SK-N-SH treated with all-trans-retinoic acid at 6 μM for 48 hours (cell line): ENCODE results near the gene TMEM120B.

Source experiments
- ATAC-seq: fragments of 200-7000 bp; cut with Tn5 transposase; 3 replicates; pipeline ENCODE4 v1.9.1; 2020; ENCODE audit warnings: mild to moderate bottlenecking, moderate library complexity
- ARNTL ChIP-seq: fragments of 450-650 bp; formaldehyde crosslinking; IDR thresholded peaks from 2 replicates; pipeline ENCODE4 v1.5.0; 2020; ENCODE audit warnings: low read depth, mild to moderate bottlenecking, moderate library complexity, borderline replicate concordance
- BACH2 ChIP-seq: fragments of 250-450 bp; sonication (Bioruptor Pico); IDR thresholded peaks from 2 replicates; pipeline ENCODE4 v1.9.0; 2021; ENCODE audit warnings: mild to moderate bottlenecking, borderline replicate concordance
- CSDC2 ChIP-seq: fragments of 250-450 bp; sonication (Bioruptor Pico); IDR thresholded peaks from 2 replicates; pipeline ENCODE4 v1.5.0; 2020; ENCODE audit warnings: mild to moderate bottlenecking, moderate library complexity
- ESRRG ChIP-seq: fragments of 250-450 bp; sonication (Bioruptor Pico); IDR thresholded peaks from 2 replicates; pipeline ENCODE4 v1.6.1; 2021; ENCODE audit warnings: mild to moderate bottlenecking
- GLIS3 ChIP-seq: fragments of 250-450 bp; sonication (Bioruptor Pico); IDR thresholded peaks from 2 replicates; pipeline ENCODE4 v1.5.0; 2020; ENCODE audit warnings: mild to moderate bottlenecking, moderate library complexity
- ISL1 ChIP-seq: fragments of 250-450 bp; sonication (Bioruptor Pico); IDR thresholded peaks from 2 replicates; pipeline ENCODE4 v2.1.2; 2022; ENCODE audit warnings: mild to moderate bottlenecking, moderate library complexity
- OSR1 ChIP-seq: fragments of 250-450 bp; sonication (Bioruptor Pico); IDR thresholded peaks from 2 replicates; pipeline ENCODE4 v1.8.0; 2022; ENCODE audit warnings: moderate library complexity, mild to moderate bottlenecking, inconsistent platforms
- PPARA ChIP-seq: fragments of 250-450 bp; sonication (Bioruptor Pico); IDR thresholded peaks from 2 replicates; pipeline ENCODE4 v1.5.0; 2020; ENCODE audit warnings: mild to moderate bottlenecking, borderline replicate concordance
- RARB ChIP-seq: fragments of 250-450 bp; sonication (Bioruptor Pico); IDR thresholded peaks from 2 replicates; pipeline ENCODE4 v1.8.0; 2021; ENCODE audit warnings: mild to moderate bottlenecking, moderate library complexity
- SNAI2 ChIP-seq: fragments of 250-450 bp; sonication (Bioruptor Pico); IDR thresholded peaks from 2 replicates; pipeline ENCODE4 v1.5.0; 2020; ENCODE audit warnings: mild to moderate bottlenecking, moderate library complexity
- TCF4 ChIP-seq: fragments of 250-450 bp; sonication (Bioruptor Pico); IDR thresholded peaks from 2 replicates; pipeline ENCODE4 v1.8.0; 2021; ENCODE audit warnings: mild to moderate bottlenecking, moderate library complexity, borderline replicate concordance
- TOX ChIP-seq: fragments of 250-450 bp; sonication (Bioruptor Pico); IDR thresholded peaks from 2 replicates; pipeline ENCODE4 v1.8.0; 2021; ENCODE audit warnings: mild to moderate bottlenecking, moderate library complexity, borderline replicate concordance
- ZC3H10 ChIP-seq: fragments of 250-450 bp; sonication (Bioruptor Pico); IDR thresholded peaks from 2 replicates; pipeline ENCODE4 v1.5.1; 2021; ENCODE audit warnings: mild to moderate bottlenecking, moderate library complexity
- ZFP3 ChIP-seq: fragments of 250-450 bp; sonication (Bioruptor Pico); IDR thresholded peaks from 2 replicates; pipeline ENCODE4 v1.5.0; 2020; ENCODE audit warnings: mild to moderate bottlenecking, moderate library complexity
- ZFP30 ChIP-seq: fragments of 450-650 bp; formaldehyde crosslinking; IDR thresholded peaks from 2 replicates; pipeline ENCODE4 v1.5.0; 2022; ENCODE audit warnings: mild to moderate bottlenecking, moderate library complexity
- ZNF565 ChIP-seq: fragments of 450-650 bp; formaldehyde crosslinking; conservative IDR thresholded peaks from 2 replicates; pipeline ENCODE4 v1.5.0; 2020; ENCODE audit warnings: low read depth, mild to moderate bottlenecking, moderate library complexity
- ZNF70 ChIP-seq: fragments of 450-650 bp; formaldehyde crosslinking; IDR thresholded peaks from 2 replicates; pipeline ENCODE4 v1.5.0; 2020; ENCODE audit warnings: mild to moderate bottlenecking, moderate library complexity
- ZNF8 ChIP-seq: fragments of 450-650 bp; formaldehyde crosslinking; IDR thresholded peaks from 2 replicates; pipeline ENCODE4 v1.5.0; 2020; ENCODE audit warnings: mild to moderate bottlenecking, moderate library complexity
- TF ChIP-seq, protein P1 (sequence below): fragments of 250-450 bp; sonication (Bioruptor Pico); IDR thresholded peaks from 2 replicates; pipeline ENCODE4 v1.5.1; 2021; ENCODE audit warnings: mild to moderate bottlenecking, moderate library complexity
- TF ChIP-seq, protein P2 (sequence below): fragments of 250-450 bp; sonication (Bioruptor Pico); IDR thresholded peaks from 2 replicates; pipeline ENCODE4 v1.5.1; 2020; ENCODE audit warnings: low read depth, mild to moderate bottlenecking, moderate library complexity
- TF ChIP-seq, protein P3 (sequence below): fragments of 250-450 bp; sonication (Bioruptor Pico); IDR thresholded peaks from 2 replicates; pipeline ENCODE4 v1.5.0; 2020; ENCODE audit warnings: mild to moderate bottlenecking, moderate library complexity
- TF ChIP-seq, protein P4 (sequence below): fragments of 250-450 bp; sonication (Bioruptor Pico); IDR thresholded peaks from 2 replicates; pipeline ENCODE4 v1.8.0; 2020; ENCODE audit warnings: mild to moderate bottlenecking, moderate library complexity, borderline replicate concordance
- TF ChIP-seq, protein P5 (sequence below): fragments of 250-450 bp; sonication (Bioruptor Pico); IDR thresholded peaks from 2 replicates; pipeline ENCODE4 v1.8.0; 2021; ENCODE audit warnings: low read depth, mild to moderate bottlenecking, moderate library complexity, borderline replicate concordance

TMEM120B gene

DNA sequence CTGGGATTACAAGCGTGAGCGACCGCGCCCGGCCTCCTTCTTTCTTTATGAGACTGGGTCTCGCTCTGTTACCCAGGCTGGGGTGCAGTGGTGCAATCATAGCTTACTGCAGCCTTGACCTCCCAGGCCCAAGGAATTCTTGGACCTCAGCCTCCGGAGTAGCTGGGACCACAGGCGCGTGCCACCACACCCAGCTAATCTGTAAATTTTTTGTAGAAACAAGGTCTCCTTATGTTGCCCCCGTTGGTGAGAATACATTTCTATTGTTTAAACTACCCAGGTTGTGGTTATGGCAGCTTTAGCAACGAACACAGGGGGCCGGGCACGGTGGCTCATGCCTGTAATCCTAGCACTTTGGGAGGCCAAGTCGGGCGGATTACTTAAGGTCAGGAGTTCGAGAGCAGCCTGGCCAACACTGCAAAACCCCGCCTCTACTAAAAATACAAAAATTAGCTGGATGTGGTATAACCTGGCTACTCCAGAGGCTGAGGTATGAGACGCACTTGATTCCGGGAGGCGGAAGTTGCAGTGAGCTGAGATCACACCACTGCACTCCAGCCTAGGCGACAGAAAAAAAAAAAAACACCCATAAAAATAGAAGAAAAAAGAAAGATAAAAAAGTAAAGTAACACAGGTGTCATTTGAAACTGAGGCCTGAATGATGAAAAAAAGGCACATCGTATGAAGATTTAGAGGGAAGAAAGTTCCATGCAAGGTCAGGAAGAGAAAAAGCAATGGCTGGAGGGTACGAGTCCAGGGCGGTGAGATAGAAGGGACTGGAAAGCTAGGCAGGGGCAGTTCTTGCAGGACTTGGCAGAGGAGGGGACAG is 977 bp upstream of the TMEM120B start:
- no peak for TF ChIP-seq CSDC2 (CRISPR knock-in tag)
- TF ChIP-seq, protein P1, sequence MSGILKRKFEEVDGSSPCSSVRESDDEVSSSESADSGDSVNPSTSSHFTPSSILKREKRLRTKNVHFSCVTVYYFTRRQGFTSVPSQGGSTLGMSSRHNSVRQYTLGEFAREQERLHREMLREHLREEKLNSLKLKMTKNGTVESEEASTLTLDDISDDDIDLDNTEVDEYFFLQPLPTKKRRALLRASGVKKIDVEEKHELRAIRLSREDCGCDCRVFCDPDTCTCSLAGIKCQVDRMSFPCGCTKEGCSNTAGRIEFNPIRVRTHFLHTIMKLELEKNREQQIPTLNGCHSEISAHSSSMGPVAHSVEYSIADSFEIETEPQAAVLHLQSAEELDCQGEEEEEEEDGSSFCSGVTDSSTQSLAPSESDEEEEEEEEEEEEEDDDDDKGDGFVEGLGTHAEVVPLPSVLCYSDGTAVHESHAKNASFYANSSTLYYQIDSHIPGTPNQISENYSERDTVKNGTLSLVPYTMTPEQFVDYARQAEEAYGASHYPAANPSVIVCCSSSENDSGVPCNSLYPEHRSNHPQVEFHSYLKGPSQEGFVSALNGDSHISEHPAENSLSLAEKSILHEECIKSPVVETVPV (CRISPR knock-in tag) = no peak
- TF ChIP-seq, protein P2, sequence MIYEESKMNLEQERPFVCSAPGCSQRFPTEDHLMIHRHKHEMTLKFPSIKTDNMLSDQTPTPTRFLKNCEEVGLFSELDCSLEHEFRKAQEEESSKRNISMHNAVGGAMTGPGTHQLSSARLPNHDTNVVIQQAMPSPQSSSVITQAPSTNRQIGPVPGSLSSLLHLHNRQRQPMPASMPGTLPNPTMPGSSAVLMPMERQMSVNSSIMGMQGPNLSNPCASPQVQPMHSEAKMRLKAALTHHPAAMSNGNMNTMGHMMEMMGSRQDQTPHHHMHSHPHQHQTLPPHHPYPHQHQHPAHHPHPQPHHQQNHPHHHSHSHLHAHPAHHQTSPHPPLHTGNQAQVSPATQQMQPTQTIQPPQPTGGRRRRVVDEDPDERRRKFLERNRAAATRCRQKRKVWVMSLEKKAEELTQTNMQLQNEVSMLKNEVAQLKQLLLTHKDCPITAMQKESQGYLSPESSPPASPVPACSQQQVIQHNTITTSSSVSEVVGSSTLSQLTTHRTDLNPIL (CRISPR knock-in tag) = no peak
- TF ChIP-seq, protein P3, sequence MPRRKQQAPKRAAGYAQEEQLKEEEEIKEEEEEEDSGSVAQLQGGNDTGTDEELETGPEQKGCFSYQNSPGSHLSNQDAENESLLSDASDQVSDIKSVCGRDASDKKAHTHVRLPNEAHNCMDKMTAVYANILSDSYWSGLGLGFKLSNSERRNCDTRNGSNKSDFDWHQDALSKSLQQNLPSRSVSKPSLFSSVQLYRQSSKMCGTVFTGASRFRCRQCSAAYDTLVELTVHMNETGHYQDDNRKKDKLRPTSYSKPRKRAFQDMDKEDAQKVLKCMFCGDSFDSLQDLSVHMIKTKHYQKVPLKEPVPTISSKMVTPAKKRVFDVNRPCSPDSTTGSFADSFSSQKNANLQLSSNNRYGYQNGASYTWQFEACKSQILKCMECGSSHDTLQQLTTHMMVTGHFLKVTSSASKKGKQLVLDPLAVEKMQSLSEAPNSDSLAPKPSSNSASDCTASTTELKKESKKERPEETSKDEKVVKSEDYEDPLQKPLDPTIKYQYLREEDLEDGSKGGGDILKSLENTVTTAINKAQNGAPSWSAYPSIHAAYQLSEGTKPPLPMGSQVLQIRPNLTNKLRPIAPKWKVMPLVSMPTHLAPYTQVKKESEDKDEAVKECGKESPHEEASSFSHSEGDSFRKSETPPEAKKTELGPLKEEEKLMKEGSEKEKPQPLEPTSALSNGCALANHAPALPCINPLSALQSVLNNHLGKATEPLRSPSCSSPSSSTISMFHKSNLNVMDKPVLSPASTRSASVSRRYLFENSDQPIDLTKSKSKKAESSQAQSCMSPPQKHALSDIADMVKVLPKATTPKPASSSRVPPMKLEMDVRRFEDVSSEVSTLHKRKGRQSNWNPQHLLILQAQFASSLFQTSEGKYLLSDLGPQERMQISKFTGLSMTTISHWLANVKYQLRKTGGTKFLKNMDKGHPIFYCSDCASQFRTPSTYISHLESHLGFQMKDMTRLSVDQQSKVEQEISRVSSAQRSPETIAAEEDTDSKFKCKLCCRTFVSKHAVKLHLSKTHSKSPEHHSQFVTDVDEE (CRISPR knock-in tag) = no peak
- no peak for TF ChIP-seq OSR1 (CRISPR knock-in tag)
- TF ChIP-seq ARNTL (CRISPR knock-in tag) = no peak
- TF ChIP-seq BACH2 = no peak
- TF ChIP-seq SNAI2 (CRISPR knock-in tag) = no peak
- no peak for TF ChIP-seq ZNF70 (CRISPR knock-in tag)
- TF ChIP-seq ZFP30 = no peak
- TF ChIP-seq ZFP3 (CRISPR knock-in tag) = no peak
- TF ChIP-seq RARB (CRISPR knock-in tag) = no peak
- TF ChIP-seq ISL1 = no peak
- no peak for TF ChIP-seq PPARA (CRISPR knock-in tag)
- TF ChIP-seq, protein P4, sequence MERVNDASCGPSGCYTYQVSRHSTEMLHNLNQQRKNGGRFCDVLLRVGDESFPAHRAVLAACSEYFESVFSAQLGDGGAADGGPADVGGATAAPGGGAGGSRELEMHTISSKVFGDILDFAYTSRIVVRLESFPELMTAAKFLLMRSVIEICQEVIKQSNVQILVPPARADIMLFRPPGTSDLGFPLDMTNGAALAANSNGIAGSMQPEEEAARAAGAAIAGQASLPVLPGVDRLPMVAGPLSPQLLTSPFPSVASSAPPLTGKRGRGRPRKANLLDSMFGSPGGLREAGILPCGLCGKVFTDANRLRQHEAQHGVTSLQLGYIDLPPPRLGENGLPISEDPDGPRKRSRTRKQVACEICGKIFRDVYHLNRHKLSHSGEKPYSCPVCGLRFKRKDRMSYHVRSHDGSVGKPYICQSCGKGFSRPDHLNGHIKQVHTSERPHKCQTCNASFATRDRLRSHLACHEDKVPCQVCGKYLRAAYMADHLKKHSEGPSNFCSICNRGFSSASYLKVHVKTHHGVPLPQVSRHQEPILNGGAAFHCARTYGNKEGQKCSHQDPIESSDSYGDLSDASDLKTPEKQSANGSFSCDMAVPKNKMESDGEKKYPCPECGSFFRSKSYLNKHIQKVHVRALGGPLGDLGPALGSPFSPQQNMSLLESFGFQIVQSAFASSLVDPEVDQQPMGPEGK = no peak
- no peak for TF ChIP-seq TCF4 (CRISPR knock-in tag)
- no peak for ATAC-seq

DNA sequence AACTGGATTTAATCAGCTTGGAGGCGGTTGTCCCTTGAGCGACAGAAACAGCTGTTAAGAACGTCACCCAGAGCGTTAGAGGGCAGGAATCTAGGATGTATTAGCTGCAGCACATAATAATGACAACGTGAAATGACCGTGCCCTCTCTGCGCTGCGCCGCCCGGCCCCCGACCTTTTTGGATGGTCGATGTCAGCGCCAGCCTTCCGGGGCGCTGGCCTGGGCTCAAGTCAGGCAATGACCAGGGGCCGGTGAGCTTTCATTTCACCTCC is 427 bp upstream of the TMEM120B start:
- ATAC-seq = peak; percentile 31
- no peak for TF ChIP-seq ZNF8
- TF ChIP-seq ZC3H10 = no peak
- no peak for TF ChIP-seq BACH2
- TF ChIP-seq, protein P2 (CRISPR knock-in tag) = no peak
- TF ChIP-seq GLIS3 (CRISPR knock-in tag) = no peak
- TF ChIP-seq, protein P4 = no peak
- TF ChIP-seq, protein P1 (CRISPR knock-in tag) = no peak
- no peak for TF ChIP-seq ZNF565
- TF ChIP-seq CSDC2 (CRISPR knock-in tag) = no peak
- TF ChIP-seq ZFP3 (CRISPR knock-in tag) = no peak
- TF ChIP-seq, protein P5, sequence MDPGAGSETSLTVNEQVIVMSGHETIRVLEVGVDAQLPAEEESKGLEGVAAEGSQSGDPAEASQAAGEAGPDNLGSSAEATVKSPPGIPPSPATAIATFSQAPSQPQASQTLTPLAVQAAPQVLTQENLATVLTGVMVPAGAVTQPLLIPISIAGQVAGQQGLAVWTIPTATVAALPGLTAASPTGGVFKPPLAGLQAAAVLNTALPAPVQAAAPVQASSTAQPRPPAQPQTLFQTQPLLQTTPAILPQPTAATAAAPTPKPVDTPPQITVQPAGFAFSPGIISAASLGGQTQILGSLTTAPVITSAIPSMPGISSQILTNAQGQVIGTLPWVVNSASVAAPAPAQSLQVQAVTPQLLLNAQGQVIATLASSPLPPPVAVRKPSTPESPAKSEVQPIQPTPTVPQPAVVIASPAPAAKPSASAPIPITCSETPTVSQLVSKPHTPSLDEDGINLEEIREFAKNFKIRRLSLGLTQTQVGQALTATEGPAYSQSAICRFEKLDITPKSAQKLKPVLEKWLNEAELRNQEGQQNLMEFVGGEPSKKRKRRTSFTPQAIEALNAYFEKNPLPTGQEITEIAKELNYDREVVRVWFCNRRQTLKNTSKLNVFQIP = no peak
- TF ChIP-seq ESRRG = no peak
- no peak for TF ChIP-seq TOX (CRISPR knock-in tag)
- no peak for TF ChIP-seq ZFP30
- no peak for TF ChIP-seq OSR1 (CRISPR knock-in tag)
- no peak for TF ChIP-seq ISL1
- no peak for TF ChIP-seq PPARA (CRISPR knock-in tag)
- TF ChIP-seq ZNF70 (CRISPR knock-in tag) = no peak
- TF ChIP-seq RARB (CRISPR knock-in tag) = no peak
